GM12878 (cell line): ENCODE data around the gene MRPL36. TPM values are rescaled to one million over a fixed set of nuclear protein-coding genes. Genes with fewer than 3 reads are reported as not detected.
A peak's percentile ranks its signal among the peaks of the same experiment; 100 is the strongest.

Experiments used
- BCL3 ChIP-seq: IDR thresholded peaks from 2 replicates; pipeline ENCODE4 v1.6.1; 2011; ENCODE audit warnings: borderline replicate concordance, low read depth, mild to moderate bottlenecking, moderate library complexity, low read length; ENCODE audit not compliant: insufficient read depth, poor library complexity, severe bottlenecking
- BHLHE40 ChIP-seq, 2 experiments: fragments of 450-650 bp in 1 of 2; IDR thresholded peaks; 2 replicates each; pipeline ENCODE4 v1.6.1; 2011 to 2017; ENCODE audit warnings: low read depth in 2 of 2, borderline replicate concordance in 1 of 2, improper control_type of control experiment in 1 of 2, low read length in 1 of 2, mild to moderate bottlenecking in 1 of 2
- CBX5 ChIP-seq: sonication (generic); IDR thresholded peaks from 2 replicates; pipeline ENCODE4 v1.6.1; 2016; ENCODE audit warnings: low read depth, moderate library complexity, mild to moderate bottlenecking, inconsistent platforms
- CTCF ChIP-seq, 3 experiments: IDR thresholded peaks in 2 of 3; conservative IDR thresholded peaks in 1 of 3; 2 replicates each; pipeline ENCODE4 v1.5.1; 2011; ENCODE audit warnings: low read depth in 3 of 3, low read length in 3 of 3, mild to moderate bottlenecking in 3 of 3, control low read depth in 2 of 3, moderate library complexity in 2 of 3, inconsistent platforms in 1 of 3, mixed read lengths in 1 of 3; ENCODE audit not compliant: control insufficient read depth in 2 of 3, insufficient read depth in 1 of 3; ENCODE audit errors: extremely low read depth in 1 of 3
- EP300 ChIP-seq, 2 experiments: fragments of 150-350 bp in 1 of 2; IDR thresholded peaks; 2 replicates each; pipeline ENCODE4 v1.6.1; 2011 to 2012; ENCODE audit warnings: low read depth in 2 of 2, low read length in 2 of 2, borderline replicate concordance in 1 of 2, improper control_type of control experiment in 1 of 2, inconsistent platforms in 1 of 2; ENCODE audit not compliant: control insufficient read depth in 1 of 2
- FOXM1 ChIP-seq: IDR thresholded peaks from 2 replicates; pipeline ENCODE4 v1.6.1; 2012; ENCODE audit warnings: low read depth, mild to moderate bottlenecking, inconsistent platforms, low read length, moderate library complexity
- HDGF ChIP-seq: fragments of 450-650 bp; IDR thresholded peaks from 2 replicates; pipeline ENCODE4 v1.6.1; 2016; ENCODE audit warnings: antibody characterized with exemption
- MYC ChIP-seq: IDR thresholded peaks from 2 replicates; pipeline ENCODE4 v1.6.1; 2011; ENCODE audit warnings: mild to moderate bottlenecking, low read length, moderate library complexity, inconsistent platforms; ENCODE audit not compliant: insufficient read depth, insufficient replicate concordance, insufficient read length, severe bottlenecking
- NBN ChIP-seq: fragments of 450-650 bp; IDR thresholded peaks from 2 replicates; pipeline ENCODE4 v1.6.1; 2016
- NFIC ChIP-seq: IDR thresholded peaks from 2 replicates; pipeline ENCODE4 v1.6.1; 2012; ENCODE audit warnings: low read depth, mild to moderate bottlenecking, inconsistent platforms, low read length, moderate library complexity
- NFYA ChIP-seq: IDR thresholded peaks from 2 replicates; pipeline ENCODE4 v1.6.1; 2011; ENCODE audit warnings: low read depth, mild to moderate bottlenecking, low read length, improper control_type of control experiment, borderline replicate concordance
- NFYB ChIP-seq: IDR thresholded peaks from 2 replicates; pipeline ENCODE4 v1.6.1; 2011; ENCODE audit warnings: low read depth, mild to moderate bottlenecking, low read length, improper control_type of control experiment, moderate library complexity; ENCODE audit not compliant: insufficient read depth
- PML ChIP-seq: IDR thresholded peaks from 2 replicates; pipeline ENCODE4 v1.6.1; 2012; ENCODE audit warnings: low read length, inconsistent platforms
- RELA ChIP-seq: fragments of 450-650 bp; IDR thresholded peaks from 2 replicates; pipeline ENCODE4 v1.8.0; 2014; ENCODE audit warnings: borderline replicate concordance; ENCODE audit not compliant: partially characterized antibody
- RFX5 ChIP-seq: IDR thresholded peaks from 2 replicates; pipeline ENCODE4 v1.6.1; 2011; ENCODE audit warnings: low read depth, low read length, improper control_type of control experiment
- RUNX3 ChIP-seq: IDR thresholded peaks from 2 replicates; pipeline ENCODE4 v1.6.1; 2012; ENCODE audit warnings: low read length, inconsistent platforms
- SMAD1 ChIP-seq: fragments of 450-650 bp; IDR thresholded peaks from 2 replicates; pipeline ENCODE4 v1.6.1; 2018; ENCODE audit warnings: mild to moderate bottlenecking, low read depth; ENCODE audit not compliant: partially characterized antibody
- STAT3 ChIP-seq: IDR thresholded peaks from 2 replicates; pipeline ENCODE4 v1.6.1; 2011; ENCODE audit warnings: low read depth, low read length, improper control_type of control experiment
- TBL1XR1 ChIP-seq: IDR thresholded peaks from 2 replicates; pipeline ENCODE4 v1.6.1; 2012; ENCODE audit warnings: low read depth, low read length, improper control_type of control experiment
- USF2 ChIP-seq: IDR thresholded peaks from 2 replicates; pipeline ENCODE4 v1.6.1; 2011; ENCODE audit warnings: low read depth, low read length, improper control_type of control experiment, borderline replicate concordance
- ZBTB33 ChIP-seq: fragments of 450-650 bp; IDR thresholded peaks from 2 replicates; pipeline ENCODE4 v1.6.1; 2017; ENCODE audit warnings: mild to moderate bottlenecking
- ZNF24 ChIP-seq: fragments of 450-650 bp; IDR thresholded peaks from 2 replicates; pipeline ENCODE4 v1.6.1; 2017; ENCODE audit warnings: antibody characterized with exemption, mild to moderate bottlenecking
- ZSCAN29 ChIP-seq: fragments of 450-650 bp; IDR thresholded peaks from 2 replicates; pipeline ENCODE4 v1.6.1; 2017; ENCODE audit warnings: mild to moderate bottlenecking, moderate library complexity
- polyA plus RNA-seq, 11 experiments: library from polyadenylated mRNA; depleted of rRNA in 4 of 11; unstranded in 6 of 11; stranded (reverse) in 5 of 11; fragments of >200 nt; fragmentation: Nextera tagmentation in 4 of 11; fragmentation: Illumina TruSeq in 1 of 11; extraction: Ambion mirVana in 4 of 11; extraction: Trizol in 1 of 11; gene quantifications; 1 replicate in 1 of 11; 2 replicates in 10 of 11; pipeline versions ENCODE4 v1.2.1 to v1.2.3, GENCODE V29; 2011 to 2016; ENCODE audit warnings: inconsistent platforms in 2 of 11, missing spikeins in 2 of 11, low read depth in 1 of 11
- total RNA-seq, 4 experiments: library from RNA; depleted of rRNA in 3 of 4; stranded (reverse); fragments of >200 nt in 3 of 4; fragmentation: Illumina TruSeq in 1 of 4; extraction: Trizol in 1 of 4; gene quantifications; 2 replicates each; pipeline versions ENCODE4 v1.2.1 to v1.2.3, GENCODE V29; 2013 to 2021

The MRPL36 gene
- total and polyA plus RNA-seq, 10 of the 15 experiments (the other 5 are each of a cell fraction or from before 2014, with no cell fraction given) = 89.2 to 559 (median 152) TPM

- TF ChIP-seq NFYA (no peak), EP300 (IDR thresholded peaks at IDR 0.05; ENCODE audit: borderline replicate concordance in 1 of 2, control insufficient read depth in 1 of 2, low read depth in 2 of 2, low read length in 2 of 2) (peak; percentile 71 to 93), ZBTB33 (no peak), RFX5 (no peak), PML (no peak), BCL3 (peak; percentile 46), NFIC (peak; percentile 77), NFYB (no peak), BHLHE40 (IDR thresholded peaks at IDR 0.05; ENCODE audit: borderline replicate concordance in 1 of 2, low read depth in 2 of 2, low read length in 1 of 2) (peak; percentile 73; a peak in 3 of 4 replicates), FOXM1 (peak; percentile 79; the same call in 1 of the 2 replicates), ZSCAN29 (no peak), ZNF24 (no peak), HDGF (no peak), RUNX3 (peak; percentile 87), STAT3 (no peak), NBN (no peak), RELA (peak; percentile 63), TBL1XR1 (no peak; the same call in 1 of the 2 replicates), CBX5 (no peak), MYC (no peak), USF2 (no peak), SMAD1 (peak; percentile 88), CTCF (IDR thresholded peaks at IDR 0.05 in 2 of 3, conservative IDR thresholded peaks at IDR 0.05 in 1 of 3; ENCODE audit: control insufficient read depth in 2 of 3, extremely low read depth in 1 of 3, insufficient read depth in 1 of 3, low read depth in 3 of 3, low read length in 3 of 3) (no peak)
These were observed 16.5 kb downstream of the MRPL36 start (continued) for GRCh38 chr5:1783216-1783554.
